ENCODE data around the gene MPST.

The MPST gene

DNA sequence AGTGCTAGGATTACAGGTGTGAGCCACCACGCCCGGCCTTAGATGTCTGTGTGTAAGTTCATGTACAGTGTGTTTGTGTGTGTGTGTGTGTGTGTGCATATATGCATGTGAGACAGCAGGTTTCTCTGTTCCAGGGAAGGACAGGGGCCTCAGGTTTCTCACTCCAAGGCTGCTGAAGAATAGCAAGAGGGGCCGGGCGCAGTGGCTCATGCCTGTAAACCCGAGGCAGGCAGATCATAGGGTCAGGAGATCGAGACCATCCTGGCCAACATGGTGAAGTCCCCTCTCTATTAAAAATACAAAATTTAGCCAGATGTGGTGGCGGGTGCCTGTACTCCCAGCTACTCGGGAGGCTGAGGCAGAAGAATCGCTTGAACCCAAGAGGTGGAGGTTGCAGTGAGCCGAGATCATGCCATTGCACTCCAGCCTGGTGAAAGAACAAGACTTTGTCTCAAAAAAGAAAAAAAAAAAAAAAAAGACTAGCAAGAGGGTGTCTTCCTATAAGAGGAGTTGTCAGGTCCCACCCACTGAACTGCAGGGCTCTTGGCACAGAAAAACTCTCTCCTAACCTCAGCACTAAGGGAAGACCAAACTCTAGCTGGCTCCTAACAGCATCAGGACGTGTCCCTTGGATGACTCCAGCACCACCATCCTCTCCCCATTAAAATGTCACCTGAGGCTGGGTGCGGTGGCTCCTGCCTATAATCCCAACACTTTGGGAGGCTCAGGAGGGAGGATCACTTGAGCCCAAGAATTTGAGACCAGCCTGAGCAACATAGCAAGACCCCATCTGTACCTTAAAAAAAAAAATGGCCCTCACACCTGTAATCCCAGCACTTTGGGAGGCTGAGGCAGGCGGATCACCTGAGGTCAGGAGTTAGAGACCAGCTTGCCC lies 40.3 kb upstream of the MPST start:
- DNase-seq = no peak
- H3K4me3 ChIP-seq (ENCODE audit: low read depth, low read length) = no peak overlapping the region
- H3K27ac ChIP-seq = no peak overlapping the region
- TF ChIP-seq, protein P1, sequence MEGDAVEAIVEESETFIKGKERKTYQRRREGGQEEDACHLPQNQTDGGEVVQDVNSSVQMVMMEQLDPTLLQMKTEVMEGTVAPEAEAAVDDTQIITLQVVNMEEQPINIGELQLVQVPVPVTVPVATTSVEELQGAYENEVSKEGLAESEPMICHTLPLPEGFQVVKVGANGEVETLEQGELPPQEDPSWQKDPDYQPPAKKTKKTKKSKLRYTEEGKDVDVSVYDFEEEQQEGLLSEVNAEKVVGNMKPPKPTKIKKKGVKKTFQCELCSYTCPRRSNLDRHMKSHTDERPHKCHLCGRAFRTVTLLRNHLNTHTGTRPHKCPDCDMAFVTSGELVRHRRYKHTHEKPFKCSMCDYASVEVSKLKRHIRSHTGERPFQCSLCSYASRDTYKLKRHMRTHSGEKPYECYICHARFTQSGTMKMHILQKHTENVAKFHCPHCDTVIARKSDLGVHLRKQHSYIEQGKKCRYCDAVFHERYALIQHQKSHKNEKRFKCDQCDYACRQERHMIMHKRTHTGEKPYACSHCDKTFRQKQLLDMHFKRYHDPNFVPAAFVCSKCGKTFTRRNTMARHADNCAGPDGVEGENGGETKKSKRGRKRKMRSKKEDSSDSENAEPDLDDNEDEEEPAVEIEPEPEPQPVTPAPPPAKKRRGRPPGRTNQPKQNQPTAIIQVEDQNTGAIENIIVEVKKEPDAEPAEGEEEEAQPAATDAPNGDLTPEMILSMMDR (IDR thresholded peaks at IDR 0.05; ENCODE audit: low read depth, low read length) = no peak
- H3K36me3 ChIP-seq = no peaks in the 10 kb centered on the region
- no peaks in the 10 kb centered on the region for H3K9me3 ChIP-seq (ENCODE audit: severe bottlenecking)
- peaks cover 38% of the 10 kb centered on the region for H3K27me3 ChIP-seq (ENCODE audit: insufficient read depth, low read depth, severe bottlenecking)

DNA sequence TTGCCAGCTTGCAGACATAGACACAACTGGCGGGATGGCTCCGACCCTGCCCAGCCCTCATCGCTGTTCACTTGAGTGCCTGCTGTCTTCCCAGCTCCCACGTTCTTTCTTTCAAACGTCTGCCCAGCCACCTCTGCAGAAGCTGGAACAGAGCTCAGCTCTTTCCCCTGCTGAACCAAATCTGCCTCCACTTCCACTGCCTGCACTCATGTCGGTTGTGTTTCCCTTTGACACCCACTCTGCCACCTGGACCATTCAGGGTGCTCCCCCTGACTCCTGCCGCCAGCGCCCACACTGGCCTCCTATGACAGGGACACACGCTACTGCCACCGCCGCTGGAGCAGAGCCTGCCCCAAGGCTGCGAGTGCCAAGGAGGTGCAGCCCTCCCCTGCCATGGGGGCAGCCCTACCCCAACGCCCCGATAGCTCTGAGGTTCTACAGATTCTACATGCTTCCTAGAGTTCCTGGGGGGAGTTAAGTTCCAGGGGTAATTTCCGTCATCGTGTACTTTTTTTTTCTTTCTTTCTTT lies 38.2 kb upstream of the MPST start:
- no peaks in the 10 kb centered on the region for H3K36me3 ChIP-seq
- peaks cover 20% of the 10 kb centered on the region for H3K27me3 ChIP-seq (ENCODE audit: insufficient read depth, low read depth, severe bottlenecking)
- H3K27ac ChIP-seq = no peak overlapping the region
- H3K4me3 ChIP-seq (ENCODE audit: low read depth, low read length) = no peak overlapping the region
- DNase-seq = no peak
- H3K9me3 ChIP-seq (ENCODE audit: severe bottlenecking) = peaks cover 12% of the 10 kb centered on the region
- TF ChIP-seq, protein P1 (IDR thresholded peaks at IDR 0.05; ENCODE audit: low read depth, low read length) = no peak

DNA sequence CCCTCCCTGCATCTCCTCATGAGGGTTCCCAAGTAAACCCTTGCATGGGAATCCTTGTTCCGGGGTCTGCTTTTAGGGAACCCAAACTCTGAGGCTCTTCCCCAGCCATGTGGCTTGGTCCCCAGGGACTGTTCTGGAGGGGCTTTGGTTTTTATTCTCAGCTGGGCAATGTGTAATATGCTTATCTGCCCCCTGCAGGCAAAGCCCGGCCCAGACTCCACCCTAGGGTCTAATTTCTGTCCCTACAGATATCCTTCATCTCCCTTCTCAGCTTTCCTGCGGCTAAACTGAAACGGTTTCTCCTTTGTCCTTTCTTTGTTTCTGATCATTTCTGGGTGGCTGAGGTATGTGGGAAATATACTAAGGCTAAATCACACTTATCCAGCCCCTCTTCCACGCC lies 37.4 kb upstream of the MPST start:
- H3K27me3 ChIP-seq (ENCODE audit: insufficient read depth, low read depth, severe bottlenecking) = peaks cover 12% of the 10 kb centered on the region
- no peak overlapping the region for H3K4me3 ChIP-seq (ENCODE audit: low read depth, low read length)
- no peaks in the 10 kb centered on the region for H3K36me3 ChIP-seq
- peaks cover 13% of the 10 kb centered on the region for H3K9me3 ChIP-seq (ENCODE audit: severe bottlenecking)
- TF ChIP-seq, protein P1 (IDR thresholded peaks at IDR 0.05; ENCODE audit: low read depth, low read length) = peak; percentile 31; the same call in 1 of the 2 replicates
- DNase-seq = peak; percentile 24
- no peak overlapping the region for H3K27ac ChIP-seq

DNA sequence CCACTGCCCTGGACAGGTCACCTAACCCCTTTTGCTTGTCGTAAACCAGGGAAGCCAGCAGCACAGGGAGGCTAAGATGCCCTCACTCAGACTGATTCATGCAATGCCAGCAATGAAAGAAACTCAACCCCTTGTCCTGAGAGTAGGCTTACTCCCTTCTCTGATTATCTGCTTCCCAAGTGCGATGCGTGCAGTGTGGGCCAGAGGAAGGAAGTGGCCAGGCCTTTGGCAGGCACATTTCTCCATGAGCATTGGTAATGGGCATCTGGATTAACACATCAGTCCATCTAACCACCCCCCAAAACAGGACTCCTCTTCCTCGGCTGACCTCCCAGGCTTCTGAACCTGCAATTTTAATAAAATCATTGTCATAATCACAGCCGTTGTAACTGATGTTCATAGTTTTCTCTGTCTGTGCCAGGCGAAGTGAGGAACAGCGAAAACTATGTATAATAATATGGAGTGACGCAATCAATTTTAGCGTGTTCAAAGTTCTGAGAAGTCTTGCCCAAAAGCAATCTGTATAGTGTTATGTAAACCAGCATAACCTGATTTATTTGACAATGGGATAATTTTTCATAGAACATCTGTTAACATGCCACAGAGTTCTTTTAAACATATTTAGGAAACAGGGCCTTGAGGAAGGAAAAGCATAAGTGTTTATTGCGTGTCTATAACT lies 34.2 kb upstream of the MPST start:
- TF ChIP-seq, protein P1 (IDR thresholded peaks at IDR 0.05; ENCODE audit: low read depth, low read length) = no peak
- Histone ChIP-seq H3K36me3 (no peaks in the 10 kb centered on the region), H3K9me3 (ENCODE audit: severe bottlenecking) (peaks cover 18% of the 10 kb centered on the region), H3K27me3 (ENCODE audit: insufficient read depth, low read depth, severe bottlenecking) (peaks cover 22% of the 10 kb centered on the region), H3K4me3 (ENCODE audit: low read depth, low read length) (no peak overlapping the region), H3K27ac (no peak overlapping the region)
- DNase-seq = no peak

DNA sequence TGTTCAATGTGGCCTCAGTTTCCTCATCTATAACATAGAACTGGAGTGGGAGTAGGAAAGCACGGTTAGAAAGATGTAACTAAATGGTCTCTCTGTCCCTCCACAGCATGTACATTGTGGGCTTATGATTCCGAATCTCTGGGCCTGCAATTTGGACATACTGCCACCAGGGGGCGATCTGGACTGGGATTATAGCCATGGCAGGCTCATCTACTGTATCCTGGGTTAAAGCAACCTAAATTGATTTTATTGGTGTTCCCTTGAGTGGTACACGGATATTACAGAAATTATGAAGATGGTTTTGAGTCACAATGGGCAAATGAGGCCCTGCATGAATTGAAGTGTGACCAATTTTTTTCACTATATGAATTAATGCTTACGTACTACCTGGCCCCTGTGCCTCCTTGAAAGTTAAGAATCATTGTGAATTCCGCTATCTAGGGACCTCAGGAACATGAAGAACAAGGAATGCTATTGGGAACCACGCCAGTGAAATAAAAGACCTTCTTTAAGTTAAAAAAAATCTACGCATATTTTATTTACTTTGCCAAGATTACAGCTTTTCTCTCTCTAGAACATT lies 33.2 kb upstream of the MPST start:
- Histone ChIP-seq H3K9me3 (ENCODE audit: severe bottlenecking) (peaks cover 18% of the 10 kb centered on the region), H3K27ac (no peak overlapping the region), H3K4me3 (ENCODE audit: low read depth, low read length) (no peak overlapping the region), H3K27me3 (ENCODE audit: insufficient read depth, low read depth, severe bottlenecking) (peaks cover 32% of the 10 kb centered on the region), H3K36me3 (no peaks in the 10 kb centered on the region)
- TF ChIP-seq, protein P1 (IDR thresholded peaks at IDR 0.05; ENCODE audit: low read depth, low read length) = peak; percentile 69
- DNase-seq = peak; percentile 34

Measured in WERI-Rb-1 (cell line).